NCI-H82 (cell line): ENCODE measurements around the gene EYS.

Experiments used
- DNase-seq: peaks from one replicate; lab custom pipeline; 2025; lab: John Stamatoyannopoulos, UW

The EYS gene

GRCh38 chr6:63671098-63671754 is 2035.8 kb downstream of the EYS start:
- no peak for DNase-seq
